Liver (tissue), 9 donors: ENCODE data around the gene NTMT2. TPM values are rescaled to one million over a fixed set of nuclear protein-coding genes. Genes with fewer than 3 reads are reported as not detected.

Experiments
- DNase-seq: peaks from one replicate; pipeline ENCODE4 v3.0.0-alpha.2; 2017; ENCODE audit warnings: low spot score
- H3K27ac ChIP-seq, 2 donors: one replicate each; pipeline ENCODE4 v1.7.0; 2013; ENCODE audit warnings: inconsistent platforms in 2 of 2, low read length in 2 of 2, control low read depth in 1 of 2, low read depth in 1 of 2, mild to moderate bottlenecking in 1 of 2
- H3K27me3 ChIP-seq, 4 donors: one replicate each; pipeline versions ENCODE4 v1.6.1 to v1.7.0; 2013; ENCODE audit warnings: low read length in 3 of 4, inconsistent platforms in 1 of 4, mild to moderate bottlenecking in 1 of 4, moderate library complexity in 1 of 4; ENCODE audit not compliant: control insufficient read depth in 4 of 4, insufficient read depth in 4 of 4
- H3K36me3 ChIP-seq, 4 donors: one replicate each; pipeline versions ENCODE4 v1.6.1 to v1.7.0; 2013; ENCODE audit warnings: low read length in 3 of 4, mild to moderate bottlenecking in 3 of 4, low read depth in 1 of 4, moderate library complexity in 1 of 4; ENCODE audit not compliant: control insufficient read depth in 4 of 4, insufficient read depth in 3 of 4
- H3K4me1 ChIP-seq, 4 donors: one replicate each; pipeline versions ENCODE4 v1.6.1 to v1.7.0; 2013; ENCODE audit warnings: low read length in 3 of 4, mild to moderate bottlenecking in 3 of 4, moderate library complexity in 1 of 4; ENCODE audit not compliant: control insufficient read depth in 4 of 4, insufficient read depth in 4 of 4
- H3K4me3 ChIP-seq, 3 donors: one replicate each; pipeline versions ENCODE4 v1.6.1 to v1.7.0; 2013; ENCODE audit warnings: low read length in 3 of 3, control low read depth in 1 of 3, low read depth in 1 of 3, mild to moderate bottlenecking in 1 of 3
- H3K9ac ChIP-seq, 2 donors: one replicate each; pipeline ENCODE4 v1.7.0; 2013; ENCODE audit warnings: low read length in 2 of 2, mild to moderate bottlenecking in 2 of 2, moderate library complexity in 2 of 2, control low read depth in 1 of 2, low read depth in 1 of 2
- H3K9me3 ChIP-seq, 4 donors: one replicate each; pipeline versions ENCODE4 v1.6.1 to v1.7.0; 2013; ENCODE audit warnings: low read length in 3 of 4; ENCODE audit not compliant: control insufficient read depth in 4 of 4
- ATF3 ChIP-seq: IDR thresholded peaks from 2 replicates; pipeline ENCODE4 v1.6.1; 2016; ENCODE audit warnings: antibody characterized with exemption
- CTCF ChIP-seq: fragments of 150-350 bp; IDR thresholded peaks from 2 replicates; pipeline ENCODE4 v1.5.1; 2017; ENCODE audit warnings: improper control_type of control experiment, low read depth, low read length; ENCODE audit not compliant: missing input control
- EGR1 ChIP-seq, 2 donors: IDR thresholded peaks; 2 replicates each; pipeline ENCODE4 v1.6.1; 2016 to 2018; ENCODE audit warnings: antibody characterized with exemption in 2 of 2, low read depth in 2 of 2
- FOXA1 ChIP-seq: IDR thresholded peaks from 2 replicates; pipeline ENCODE4 v1.6.1; 2016; ENCODE audit warnings: antibody characterized with exemption
- FOXA2 ChIP-seq: IDR thresholded peaks from 2 replicates; pipeline ENCODE4 v1.6.1; 2016; ENCODE audit warnings: antibody characterized with exemption
- GABPA ChIP-seq, 2 donors: IDR thresholded peaks in 1 of 2; conservative IDR thresholded peaks in 1 of 2; 2 replicates each; pipeline ENCODE4 v1.6.1; 2016; ENCODE audit warnings: antibody characterized with exemption in 2 of 2, mild to moderate bottlenecking in 1 of 2, moderate library complexity in 1 of 2
- HNF4A ChIP-seq, 2 donors: conservative IDR thresholded peaks; 2 replicates each; pipeline ENCODE4 v1.6.1; 2016; ENCODE audit warnings: antibody characterized with exemption in 2 of 2, mild to moderate bottlenecking in 2 of 2
- HNF4G ChIP-seq: IDR thresholded peaks from 2 replicates; pipeline ENCODE4 v1.6.1; 2016; ENCODE audit warnings: antibody characterized with exemption
- JUND ChIP-seq, 2 donors: IDR thresholded peaks; 2 replicates each; pipeline ENCODE4 v1.6.1; 2016; ENCODE audit warnings: antibody characterized with exemption in 2 of 2
- MAX ChIP-seq: IDR thresholded peaks from 2 replicates; pipeline ENCODE4 v1.6.1; 2016; ENCODE audit warnings: antibody characterized with exemption
- NR2F2 ChIP-seq: IDR thresholded peaks from 2 replicates; pipeline ENCODE4 v1.6.1; 2016; ENCODE audit warnings: antibody characterized with exemption
- RAD21 ChIP-seq, 2 donors: IDR thresholded peaks; 2 replicates each; pipeline ENCODE4 v1.6.1; 2016; ENCODE audit warnings: antibody characterized with exemption in 2 of 2, mild to moderate bottlenecking in 2 of 2
- REST ChIP-seq: IDR thresholded peaks from 2 replicates; pipeline ENCODE4 v1.6.1; 2016; ENCODE audit warnings: antibody characterized with exemption, mild to moderate bottlenecking
- RXRA ChIP-seq, 2 donors: IDR thresholded peaks; 2 replicates each; pipeline ENCODE4 v1.6.1; 2017 to 2018; ENCODE audit warnings: antibody characterized with exemption in 2 of 2, mild to moderate bottlenecking in 1 of 2
- SP1 ChIP-seq: IDR thresholded peaks from 2 replicates; pipeline ENCODE4 v1.6.1; 2018; ENCODE audit warnings: antibody characterized with exemption, mild to moderate bottlenecking
- TAF1 ChIP-seq: conservative IDR thresholded peaks from 2 replicates; pipeline ENCODE4 v1.6.1; 2016; ENCODE audit warnings: antibody characterized with exemption, mild to moderate bottlenecking
- YY1 ChIP-seq: IDR thresholded peaks from 2 replicates; pipeline ENCODE4 v1.6.1; 2016; ENCODE audit warnings: antibody characterized with exemption, mild to moderate bottlenecking
- ZBTB33 ChIP-seq: IDR thresholded peaks from 2 replicates; pipeline ENCODE4 v1.6.1; 2016; ENCODE audit warnings: antibody characterized with exemption
- WGBS: extraction: QIAGEN DNeasy Blood & Tissue Kit; methylation state at CpG from one replicate; pipeline ENCODE4 v1.1.7; 2013; 5-methylcytosine and 5-hydroxymethylcytosine counted together
- polyA plus RNA-seq, 2 donors: library from polyadenylated mRNA; stranded (reverse) in 1 of 2; unstranded in 1 of 2; fragments of 200-250 nt in 1 of 2; fragments of >200 nt in 1 of 2; fragmentation: Nextera tagmentation in 1 of 2; extraction: Ambion mirVana in 1 of 2; gene quantifications; one replicate each; pipeline versions ENCODE4 v1.2.1 to v1.2.3, GENCODE V29; 2013 to 2015
- total RNA-seq, 2 donors: library from RNA; depleted of rRNA; stranded (reverse); fragments of >200 nt; gene quantifications; one replicate each; pipeline ENCODE4 v1.2.3, GENCODE V29; 2014
- donor health status: healthy.
- donor health status: healthy.
- donor health status: healthy.
- donor health status: healthy.
- donor health status: healthy.

The NTMT2 gene
- total and polyA plus RNA-seq, 4 donors: not detected

- Histone ChIP-seq H3K4me3 (no peak overlapping the region), H3K36me3 (no peaks in the 10 kb centered on the region), H3K4me1 (no peaks in the 10 kb centered on the region), H3K9ac (no peak overlapping the region), H3K27me3 (no peaks in the 10 kb centered on the region), H3K27ac (no peak overlapping the region), H3K9me3 (no peaks in the 10 kb centered on the region)
- 69% methylated on average over 5 of the region's 5 CpGs for WGBS
- no peak for TF ChIP-seq RXRA (IDR thresholded peaks at IDR 0.05)
- TF ChIP-seq ZBTB33: no peak
- TF ChIP-seq FOXA1: no peak
- no peak for TF ChIP-seq HNF4A (conservative IDR thresholded peaks at IDR 0.05)
- no peak for TF ChIP-seq EGR1 (IDR thresholded peaks at IDR 0.05; ENCODE audit: low read depth in 2 of 2)
- no peak for TF ChIP-seq ATF3
- TF ChIP-seq FOXA2: no peak
- no peak for TF ChIP-seq YY1
- no peak for TF ChIP-seq MAX
- TF ChIP-seq JUND (IDR thresholded peaks at IDR 0.05): no peak
- TF ChIP-seq REST: no peak
- no peak for TF ChIP-seq TAF1
- TF ChIP-seq NR2F2: no peak
- no peak for TF ChIP-seq CTCF
- TF ChIP-seq GABPA (IDR thresholded peaks at IDR 0.05 in 1 of 2, conservative IDR thresholded peaks at IDR 0.05 in 1 of 2): no peak
- no peak for TF ChIP-seq SP1
- no peak for TF ChIP-seq RAD21 (IDR thresholded peaks at IDR 0.05)
- no peak for TF ChIP-seq HNF4G
- no peak for DNase-seq
Measured at GRCh38 chr1:170175041-170175440, 29.3 kb downstream of the NTMT2 start.
